GM21786 (cell line): ENCODE results near the gene RD3L.
"Not testable (repeated sequence)": the region's sequence is repeated elsewhere in the genome, so short reads cannot be mapped to it uniquely, and the experiment has no call there.

ENCODE experiments used
- ATAC-seq: cut with Tn5 transposase; IDR thresholded peaks from one replicate; pipeline ENCODE4 v1.9.1; 2021; ENCODE audit not compliant: unreplicated experiment

RD3L gene

GRCh38 chr14:103941973-103942736 is at the start of gene RD3L:
Gene RD3L, minus strand, starts transcription at chr14:103942529. Its CDS starts 834 bp downstream, at chr14:103941695.
- no peak for ATAC-seq

- no peak for ATAC-seq
Measured at GRCh38 chr14:103989964-103990363, 47.6 kb upstream of the RD3L start.

GRCh38 chr14:103989034-103989433 is 46.7 kb upstream of the RD3L start:
- no peak for ATAC-seq

GRCh38 chr14:103984196-103984595 is 41.9 kb upstream of the RD3L start:
- ATAC-seq: no peak

GRCh38 chr14:103980623-103981238 is 38.4 kb upstream of the RD3L start:
- not testable (repeated sequence) for ATAC-seq

- ATAC-seq: no peak
Measured at GRCh38 chr14:103974575-103974974, 32.2 kb upstream of the RD3L start.

- ATAC-seq: no peak
Measured at GRCh38 chr14:103973354-103973753, 31.0 kb upstream of the RD3L start.

- ATAC-seq: no peak
Measured at GRCh38 chr14:103969961-103970360, 27.6 kb upstream of the RD3L start.

- ATAC-seq: no peak
Measured at GRCh38 chr14:103966631-103967030, 24.3 kb upstream of the RD3L start.

- ATAC-seq: no peak
Measured at GRCh38 chr14:103961928-103962578, 19.7 kb upstream of the RD3L start.

GRCh38 chr14:103960457-103961055 is 18.2 kb upstream of the RD3L start:
- no peak for ATAC-seq

- ATAC-seq: no peak
Measured at GRCh38 chr14:103949131-103949790, 6.9 kb upstream of the RD3L start.

GRCh38 chr14:103948442-103948841 is 6.1 kb upstream of the RD3L start:
- ATAC-seq: no peak

- ATAC-seq: no peak
Measured at GRCh38 chr14:103946975-103947374, 4.6 kb upstream of the RD3L start.

- no peak for ATAC-seq
Measured at GRCh38 chr14:103943673-103944072, 1.3 kb upstream of the RD3L start.

GRCh38 chr14:103941462-103941861 is 867 bp downstream of the RD3L start:
- ATAC-seq: no peak

GRCh38 chr14:103935102-103935501 is 7.2 kb downstream of the RD3L start:
- ATAC-seq: no peak

GRCh38 chr14:103932791-103933490 is 9.4 kb downstream of the RD3L start:
- no peak for ATAC-seq

GRCh38 chr14:103931422-103931821 is 10.9 kb downstream of the RD3L start:
- ATAC-seq: no peak

GRCh38 chr14:103930051-103930604 is 12.2 kb downstream of the RD3L start:
- ATAC-seq: no peak
